ENCODE data around the gene CC2D1B. TPM values are rescaled to one million over a fixed set of nuclear protein-coding genes. Genes with fewer than 3 reads are reported as not detected.

Gene CC2D1B
- total and polyA plus RNA-seq, 8 donors, result 11.6 to 81.0 (median 27.8) TPM

- H3K27me3 ChIP-seq, result no peaks in the 10 kb centered on the region
- intact Hi-C loops (cut with DNase I; ENCODE audit: low total_unique reads), result no loop called here
- WGBS, 5 donors, result 45 to 60% (median 53%) methylated on average over 2 of the region's 2 CpGs
- TF ChIP-seq EP300 (IDR thresholded peaks at IDR 0.05) (no peak), POLR2A (IDR thresholded peaks at IDR 0.05) (no peak), CTCF (IDR thresholded peaks at IDR 0.05) (no peak), POLR2AphosphoS5 (IDR thresholded peaks at IDR 0.05) (no peak)
- H3K9me3 ChIP-seq, result no peaks in the 10 kb centered on the region
- peaks cover 0 to 1% (median 0%) of the 10 kb centered on the region in 4 donors for H3K4me1 ChIP-seq
- no peak overlapping the region for H3K27ac ChIP-seq
- H3K4me3 ChIP-seq, result no peak overlapping the region
- peaks cover 0 to 42% (median 22%) of the 10 kb centered on the region in 4 donors for H3K36me3 ChIP-seq
- no peak for DNase-seq
These were observed 20.8 kb downstream of the CC2D1B start for GRCh38 chr1:52345252-52345651.

GRCh38 chr1:52343979-52344378, 22.0 kb downstream of the CC2D1B start:
- H3K27me3 ChIP-seq, result no peaks in the 10 kb centered on the region
- TF ChIP-seq POLR2A (IDR thresholded peaks at IDR 0.05) (no peak), POLR2AphosphoS5 (IDR thresholded peaks at IDR 0.05) (no peak), CTCF (IDR thresholded peaks at IDR 0.05) (no peak), EP300 (IDR thresholded peaks at IDR 0.05) (no peak)
- 81 to 90% (median 85%) methylated on average over 3 of the region's 3 CpGs for WGBS, 5 donors
- intact Hi-C loops (cut with DNase I; ENCODE audit: low total_unique reads), result no loop called here
- H3K36me3 ChIP-seq, result peaks cover 0 to 50% (median 28%) of the 10 kb centered on the region in 4 donors
- H3K9me3 ChIP-seq, result no peaks in the 10 kb centered on the region
- no peak overlapping the region for H3K4me3 ChIP-seq
- H3K27ac ChIP-seq, result no peak overlapping the region
- no peak for DNase-seq
- no peaks in the 10 kb centered on the region for H3K4me1 ChIP-seq

- H3K4me3 ChIP-seq, result no peak overlapping the region
- no peaks in the 10 kb centered on the region for H3K27me3 ChIP-seq
- H3K36me3 ChIP-seq, result peaks cover 5 to 64% (median 35%) of the 10 kb centered on the region in 4 donors
- DNase-seq, result no peak
- no peaks in the 10 kb centered on the region for H3K9me3 ChIP-seq
- no peaks in the 10 kb centered on the region for H3K4me1 ChIP-seq
- TF ChIP-seq CTCF (IDR thresholded peaks at IDR 0.05), result no peak
- TF ChIP-seq EP300 (IDR thresholded peaks at IDR 0.05), result no peak
- TF ChIP-seq POLR2A (IDR thresholded peaks at IDR 0.05), result no peak
- TF ChIP-seq POLR2AphosphoS5 (IDR thresholded peaks at IDR 0.05), result no peak
- H3K27ac ChIP-seq, result no peak overlapping the region
- WGBS, 5 donors, result 77 to 82% (median 81%) methylated on average over 6 to 7 of the region's 7 CpGs
- intact Hi-C loops (cut with DNase I; ENCODE audit: low total_unique reads), result no loop called here
These were observed 24.2 kb downstream of the CC2D1B start for GRCh38 chr1:52341655-52342260.

- no peaks in the 10 kb centered on the region for H3K4me1 ChIP-seq
- DNase-seq, result no peak
- H3K36me3 ChIP-seq, result peaks cover 5 to 70% (median 54%) of the 10 kb centered on the region in 4 donors
- intact Hi-C loops (cut with DNase I; ENCODE audit: low total_unique reads), result no loop called here
- TF ChIP-seq POLR2AphosphoS5 (IDR thresholded peaks at IDR 0.05), result no peak
- no peak for TF ChIP-seq EP300 (IDR thresholded peaks at IDR 0.05)
- no peak for TF ChIP-seq POLR2A (IDR thresholded peaks at IDR 0.05)
- TF ChIP-seq CTCF (IDR thresholded peaks at IDR 0.05), result no peak
- no peaks in the 10 kb centered on the region for H3K9me3 ChIP-seq
- H3K27me3 ChIP-seq, result no peaks in the 10 kb centered on the region
- H3K27ac ChIP-seq, result no peak overlapping the region
- WGBS, 5 donors, result 62 to 79% (median 73%) methylated on average over 2 of the region's 2 CpGs
- H3K4me3 ChIP-seq, result no peak overlapping the region
These were observed 28.6 kb downstream of the CC2D1B start for GRCh38 chr1:52337439-52337838.
